ENCODE data around the gene SUMF2.
"Not testable (repeated sequence)": the region's sequence is repeated elsewhere in the genome, so short reads cannot be mapped to it uniquely, and the experiment has no call there.

SUMF2 gene

DNA sequence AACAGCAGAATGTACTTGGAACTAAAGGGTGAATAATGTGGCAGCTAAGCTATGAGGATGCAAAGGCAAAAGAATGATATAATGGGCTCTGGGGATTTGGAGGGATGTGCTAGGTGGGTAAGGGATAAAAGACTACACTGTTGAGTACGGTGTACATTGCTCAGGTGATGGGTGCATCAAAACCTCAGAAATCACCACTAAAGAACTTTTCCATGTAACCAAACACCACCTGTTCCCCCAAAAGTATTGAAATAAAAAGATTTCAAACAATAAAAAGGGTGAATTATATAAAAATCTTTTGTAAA lies 43.8 kb downstream of the SUMF2 start:
- no peak for DNase-seq

DNA sequence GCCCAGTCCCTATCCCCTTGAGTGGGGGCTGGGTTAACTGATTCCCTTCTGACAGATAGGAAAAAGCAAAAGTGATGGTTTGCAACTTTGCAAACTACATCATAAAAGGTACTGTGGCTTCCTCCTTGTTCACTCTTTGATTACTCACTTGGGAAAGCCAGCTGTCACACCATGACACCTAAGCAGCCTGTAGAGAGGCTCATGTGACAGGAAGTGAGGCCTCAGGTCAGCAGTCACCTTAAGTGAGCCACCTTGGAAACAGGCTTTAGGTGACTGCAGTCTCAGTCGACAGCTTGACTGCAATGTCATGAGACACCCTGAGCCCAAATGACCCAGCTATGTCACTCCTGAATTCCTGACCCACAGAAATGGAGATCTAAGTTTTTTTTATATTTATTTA lies 46.5 kb downstream of the SUMF2 start:
- no peak for DNase-seq

DNA sequence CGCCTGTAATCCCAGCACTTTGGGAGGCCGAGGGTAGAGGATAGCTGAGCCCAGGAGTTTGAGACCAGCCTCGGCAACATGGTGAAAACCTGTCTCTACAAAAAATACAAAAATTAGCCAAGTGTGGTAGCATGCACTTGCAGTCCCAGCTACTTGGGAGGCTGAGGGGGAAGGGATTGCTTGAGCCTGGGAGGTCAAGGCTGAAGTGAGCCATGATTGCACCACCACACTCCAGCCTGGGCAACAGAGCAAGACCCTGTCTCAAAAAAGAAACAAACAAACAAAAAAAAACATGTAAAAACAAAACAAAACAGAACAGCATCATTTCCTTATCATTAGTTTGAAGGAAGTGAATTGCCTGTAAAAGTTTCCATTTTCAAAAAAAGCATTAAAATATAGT lies 48.2 kb downstream of the SUMF2 start:
- DNase-seq, result not testable (repeated sequence)

- no peak for DNase-seq
Observed at GRCh38 chr7:56115852-56116538, 51.9 kb downstream of the SUMF2 start, which contains the start of gene NUPR2. Gene NUPR2, minus strand, starts transcription at chr7:56116417. Its CDS starts 103 bp downstream, at chr7:56116314.

- no peak for DNase-seq
Observed at GRCh38 chr7:56121440-56121839, 57.4 kb downstream of the SUMF2 start.

- no peak for DNase-seq
Observed at GRCh38 chr7:56124981-56125380, 60.9 kb downstream of the SUMF2 start.

GRCh38 chr7:56125831-56126230 lies 61.7 kb downstream of the SUMF2 start:
- no peak for DNase-seq

DNA sequence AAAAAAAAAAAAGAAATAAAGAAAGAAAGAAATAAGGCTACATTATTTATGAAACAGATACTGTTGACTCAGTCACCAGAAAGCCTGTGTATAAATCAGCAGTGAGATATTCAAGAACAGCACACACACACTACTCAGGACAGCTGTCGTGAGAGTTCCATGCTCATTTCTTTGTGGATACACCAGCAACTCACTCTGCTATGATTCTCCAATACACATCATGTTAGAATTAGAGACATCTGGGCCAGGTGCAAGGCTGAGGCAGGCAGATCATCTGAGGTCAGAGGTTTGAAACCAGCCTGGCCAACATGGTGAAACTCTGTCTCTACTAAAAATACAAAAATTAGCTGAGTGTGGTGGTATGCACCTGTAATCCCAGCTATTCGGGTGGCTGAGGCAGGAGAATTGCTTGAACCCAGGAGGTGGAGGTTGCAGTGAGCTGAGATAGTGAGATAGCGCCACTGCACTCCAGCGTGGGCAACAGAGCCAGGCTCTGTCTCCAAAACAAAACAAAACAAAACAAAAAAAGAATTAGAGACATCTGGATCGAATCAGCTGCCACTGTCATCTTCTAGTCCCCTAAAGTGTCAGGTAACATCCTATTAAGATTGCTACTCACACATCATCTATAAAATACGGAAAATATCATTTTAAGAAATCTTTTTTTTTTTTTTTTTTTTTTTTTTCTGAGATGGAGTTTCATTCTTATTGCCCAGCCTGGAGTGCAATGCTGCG lies 63.3 kb downstream of the SUMF2 start:
- no peak for DNase-seq

Measured in CD4-positive, alpha-beta T cell treated with Interleukin-10 for 1 hour (primary cell).